Astrocyte of the spinal cord (primary cell): ENCODE data around the gene CCL15.
A peak's percentile ranks its signal among the peaks of the same experiment; 100 is the strongest.

Source experiments
- DNase-seq: peaks from one replicate; pipeline ENCODE4 v3.0.0; 2011; ENCODE audit warnings: low read depth, low spot score
- H3K4me3 ChIP-seq: 2 replicates; pipeline ENCODE4 v1.5.1; 2011; ENCODE audit warnings: low read depth, mild to moderate bottlenecking, low read length, moderate library complexity
- in situ Hi-C: cut with HindIII; loops from 2 replicates; pipeline ENCODE4 v1.10.0; 2017; ENCODE audit warnings: low sequenced_read_pairs
- TF ChIP-seq, protein P1 (sequence below): IDR thresholded peaks from 2 replicates; pipeline ENCODE4 v1.5.1; 2012; ENCODE audit warnings: low read depth, mild to moderate bottlenecking, low read length, inconsistent platforms

CCL15 gene

DNA sequence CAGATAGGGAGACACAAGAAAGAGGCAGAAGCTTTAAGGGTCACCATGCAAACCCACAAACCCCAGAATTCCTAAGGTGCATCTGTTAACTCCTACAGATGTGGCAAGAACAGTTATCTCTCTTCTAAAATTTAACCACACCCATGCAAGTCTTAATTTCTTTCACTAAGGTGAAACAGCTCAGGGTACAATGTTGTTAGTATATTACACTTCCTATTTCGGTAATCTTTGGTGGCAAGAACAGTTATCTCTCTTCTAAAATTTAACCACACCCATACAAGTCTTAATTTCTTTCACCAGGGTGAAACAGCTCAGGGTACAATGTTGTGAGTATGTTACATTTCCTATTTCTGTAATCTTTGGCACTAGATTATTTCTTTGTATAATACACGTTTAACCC is 9.8 kb upstream of the CCL15 start:
- TF ChIP-seq, protein P1, sequence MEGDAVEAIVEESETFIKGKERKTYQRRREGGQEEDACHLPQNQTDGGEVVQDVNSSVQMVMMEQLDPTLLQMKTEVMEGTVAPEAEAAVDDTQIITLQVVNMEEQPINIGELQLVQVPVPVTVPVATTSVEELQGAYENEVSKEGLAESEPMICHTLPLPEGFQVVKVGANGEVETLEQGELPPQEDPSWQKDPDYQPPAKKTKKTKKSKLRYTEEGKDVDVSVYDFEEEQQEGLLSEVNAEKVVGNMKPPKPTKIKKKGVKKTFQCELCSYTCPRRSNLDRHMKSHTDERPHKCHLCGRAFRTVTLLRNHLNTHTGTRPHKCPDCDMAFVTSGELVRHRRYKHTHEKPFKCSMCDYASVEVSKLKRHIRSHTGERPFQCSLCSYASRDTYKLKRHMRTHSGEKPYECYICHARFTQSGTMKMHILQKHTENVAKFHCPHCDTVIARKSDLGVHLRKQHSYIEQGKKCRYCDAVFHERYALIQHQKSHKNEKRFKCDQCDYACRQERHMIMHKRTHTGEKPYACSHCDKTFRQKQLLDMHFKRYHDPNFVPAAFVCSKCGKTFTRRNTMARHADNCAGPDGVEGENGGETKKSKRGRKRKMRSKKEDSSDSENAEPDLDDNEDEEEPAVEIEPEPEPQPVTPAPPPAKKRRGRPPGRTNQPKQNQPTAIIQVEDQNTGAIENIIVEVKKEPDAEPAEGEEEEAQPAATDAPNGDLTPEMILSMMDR = no peak
- DNase-seq = no peak
- H3K4me3 ChIP-seq = no peak overlapping the region
- in situ Hi-C loops = no loop called here

DNA sequence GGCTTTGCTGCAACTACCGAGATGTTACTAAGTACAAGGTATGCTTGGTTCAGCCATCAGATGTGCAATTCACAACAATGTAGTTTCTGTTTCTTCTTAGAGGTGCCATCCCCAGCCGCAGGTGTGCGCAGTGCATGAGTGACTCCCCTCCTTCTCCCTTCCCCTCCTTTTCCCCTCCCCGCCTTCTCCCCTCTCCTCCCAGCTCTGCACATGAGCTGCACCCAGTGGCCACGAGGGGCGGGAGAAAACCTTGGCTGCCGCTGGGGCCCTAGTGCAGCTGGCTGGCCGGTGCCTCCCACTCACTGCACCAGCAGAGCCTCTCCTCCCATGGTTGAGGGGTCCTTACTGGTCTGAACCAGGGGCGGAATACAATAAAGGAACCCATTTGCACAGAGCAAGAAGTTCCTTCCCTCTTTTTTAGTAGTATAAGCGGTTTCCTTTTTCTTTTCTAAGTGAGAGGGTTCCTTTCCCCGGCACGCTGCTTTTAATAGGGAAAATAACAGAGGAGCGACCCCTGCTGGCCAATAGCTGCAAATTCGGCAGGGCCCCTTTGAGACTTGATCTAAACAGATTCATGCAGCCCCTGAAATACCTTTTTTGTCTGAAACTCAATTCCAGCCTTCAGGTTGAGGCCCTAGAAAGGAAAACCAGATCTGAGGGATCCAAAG is 7.8 kb upstream of the CCL15 start:
- DNase-seq = no peak
- H3K4me3 ChIP-seq = no peak overlapping the region
- TF ChIP-seq, protein P1 = peak; percentile 37
- in situ Hi-C loops = no loop called here

DNA sequence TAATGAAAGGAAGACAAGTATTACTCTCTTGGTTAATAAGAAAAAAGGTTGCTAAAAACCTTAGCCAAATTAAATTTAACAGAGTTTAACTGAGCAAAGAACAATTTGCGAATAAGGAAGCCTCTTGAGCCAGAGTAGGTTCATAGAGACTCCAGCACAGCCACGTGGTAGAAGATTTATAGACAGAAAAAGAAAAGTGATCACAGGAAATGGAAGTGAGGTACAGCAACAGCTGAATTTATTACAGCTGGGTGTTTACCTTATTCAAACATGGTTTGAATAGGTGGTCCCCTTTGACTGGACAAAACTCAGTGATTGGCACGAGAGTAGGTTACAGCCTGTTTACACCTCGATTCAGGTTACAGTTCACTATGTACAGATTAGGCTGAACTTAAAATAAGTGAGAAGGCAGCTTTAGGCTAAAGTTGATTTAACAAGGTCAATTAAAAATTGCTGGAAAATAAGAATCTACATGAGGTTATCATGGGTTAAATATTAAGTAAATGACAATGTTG is 3.3 kb upstream of the CCL15 start:
- no peak for DNase-seq
- H3K4me3 ChIP-seq = no peak overlapping the region
- in situ Hi-C loops = no loop called here
- TF ChIP-seq, protein P1 = no peak

DNA sequence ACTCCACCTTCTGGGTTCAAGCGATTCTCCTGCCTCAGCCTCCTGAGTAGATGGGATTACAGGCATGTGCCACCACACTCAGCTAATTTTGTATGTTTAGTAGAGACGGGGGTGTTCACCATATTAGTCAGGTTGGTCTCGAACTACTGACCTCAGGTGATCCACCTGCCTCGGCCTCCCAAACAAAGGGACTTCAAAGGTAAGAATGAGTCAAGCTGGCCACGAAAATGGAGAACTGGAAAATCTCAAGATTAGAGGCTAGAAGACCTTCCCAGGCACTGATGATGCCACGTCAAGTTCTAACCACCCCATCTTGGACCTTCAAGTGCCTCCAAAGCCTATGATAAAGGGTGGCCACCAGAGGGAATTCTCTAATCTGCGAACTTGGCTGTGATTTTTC is 1.3 kb upstream of the CCL15 start:
- in situ Hi-C loops = no loop called here
- DNase-seq = no peak
- TF ChIP-seq, protein P1 = no peak
- no peak overlapping the region for H3K4me3 ChIP-seq

- DNase-seq = no peak
- TF ChIP-seq, protein P1 = no peak
- no peak overlapping the region for H3K4me3 ChIP-seq
- in situ Hi-C loops = no loop called here
These were observed 680 bp upstream of the CCL15 start for GRCh38 chr17:36001862-36002603.

- TF ChIP-seq, protein P1 = no peak
- no peak for DNase-seq
- H3K4me3 ChIP-seq = no peak overlapping the region
- in situ Hi-C loops = no loop called here
These were observed 632 bp downstream of the CCL15 start for GRCh38 chr17:36000732-36001109.
